Ovary (tissue), 9 donors: ENCODE results near the gene LYSMD4. TPM values are rescaled to one million over a fixed set of nuclear protein-coding genes. Genes with fewer than 3 reads are reported as not detected.
A peak's percentile ranks its signal among the peaks of the same experiment; 100 is the strongest.

Source experiments
- DNase-seq, 5 donors: peaks; one replicate each; pipeline ENCODE4 v3.0.0-alpha.2; 2019 to 2020
- H3K27ac ChIP-seq, 2 donors: fragments of 200-600 bp; one replicate each; pipeline versions ENCODE4 v1.5.1 to v1.8.0; 2019 to 2022
- H3K27me3 ChIP-seq: fragments of 200-600 bp; one replicate; pipeline ENCODE4 v1.8.0; 2022
- H3K36me3 ChIP-seq: fragments of 200-600 bp; sonication (generic); one replicate; pipeline ENCODE4 v1.5.1; 2019
- H3K4me1 ChIP-seq: one replicate; pipeline ENCODE4 v1.8.1; 2013; ENCODE audit warnings: mild to moderate bottlenecking, moderate library complexity; ENCODE audit not compliant: insufficient read depth
- H3K4me3 ChIP-seq: fragments of 200-600 bp; sonication (generic); one replicate; pipeline ENCODE4 v1.5.1; 2017
- H3K9me3 ChIP-seq, 2 donors: fragments of 200-600 bp in 1 of 2; sonication (generic) in 1 of 2; one replicate each; pipeline versions ENCODE4 v1.5.1 to v1.8.1; 2013 to 2019; ENCODE audit warnings: mild to moderate bottlenecking in 1 of 2, moderate library complexity in 1 of 2
- CTCF ChIP-seq, 3 donors: fragments of 450-650 bp in 2 of 3; fragments of 200-600 bp in 1 of 3; IDR thresholded peaks; one replicate each; pipeline versions ENCODE4 v1.5.1 to v1.8.0; 2016 to 2022; ENCODE audit warnings: antibody characterized with exemption in 3 of 3, mild to moderate bottlenecking in 1 of 3
- EP300 ChIP-seq: sonication (generic); formaldehyde crosslinking; IDR thresholded peaks from one replicate; pipeline ENCODE4 v1.6.1; 2017; ENCODE audit warnings: antibody characterized with exemption
- POLR2A ChIP-seq: fragments of 450-650 bp; IDR thresholded peaks from one replicate; pipeline ENCODE4 v1.6.1; 2017; ENCODE audit warnings: antibody characterized with exemption, mild to moderate bottlenecking, moderate library complexity
- WGBS, 3 donors: extraction: QIAGEN DNeasy Blood & Tissue Kit in 1 of 3; methylation state at CpG; one replicate each; pipeline versions ENCODE4 v1.1.5 to v1.1.7; 2013 to 2017; 5-methylcytosine and 5-hydroxymethylcytosine counted together
- intact Hi-C, 4 donors: fragments of 100-400 bp; cut with DNase I; formaldehyde crosslinking; loops; one replicate each; pipeline versions ENCODE4 v1.11.0 to v1.15.1; 2022 to 2023
- polyA plus RNA-seq, 2 donors: library from polyadenylated mRNA; stranded (reverse); fragments of 200-250 nt in 1 of 2; fragments of 350-450 nt in 1 of 2; fragmentation: Illumina TruSeq in 1 of 2; extraction: RNeasy Lipid Tissue Mini Kit (QIAGEN cat#74804) in 1 of 2; gene quantifications; one replicate each; pipeline ENCODE4 v1.2.3, GENCODE V29; 2013 to 2014
- total RNA-seq, 7 donors: library from RNA; depleted of rRNA in 2 of 7; stranded (reverse); fragments of >200 nt in 2 of 7; fragmentation: NEBNext Ultra II Directional in 3 of 7; extraction: Animal tissue kit (Norgen Biotek cat#: 25700) in 3 of 7; gene quantifications; one replicate each; pipeline versions ENCODE4 v1.1.0 to v1.2.4, GENCODE V29; 2016 to 2023
- donor health status: DM: no; HTN: no; CAD: no; lungs with moderate emphysema.
- donor health status: DM: no; HTN: no; CAD: no.
- donor health status: Bipolar disorder and iron deficiency.
- donor health status: DM: yes; HTN: yes; CAD: no.
- donor health status: DM: no; HTN: no; CAD: no.
- donor health status: DM: yes; HTN: yes; CAD: no.

Gene LYSMD4
- total and polyA plus RNA-seq, 9 donors = 4.9 to 12.9 (median 10.1) TPM

- intact Hi-C loops = loop anchor here in 3 of 4 donors (10.0 kb wide), 3 partner anchors 302 to 432 kb away; no protein-coding TSS in a partner anchor
- Histone ChIP-seq H3K27me3 (no peaks in the 10 kb centered on the region), H3K9me3 (no peaks in the 10 kb centered on the region), H3K27ac (no peak overlapping the region), H3K36me3 (no peaks in the 10 kb centered on the region), H3K4me1 (peaks cover 8% of the 10 kb centered on the region), H3K4me3 (no peak overlapping the region)
- DNase-seq = no peak
- TF ChIP-seq CTCF (IDR thresholded peaks at IDR 0.05) = no peak
- TF ChIP-seq EP300 = no peak
- no peak for TF ChIP-seq POLR2A
- 80 to 84% (median 81%) methylated on average over 10 of the region's 10 CpGs for WGBS, 3 donors
Measured at GRCh38 chr15:99706557-99707303, 26.5 kb downstream of the LYSMD4 start.

DNA sequence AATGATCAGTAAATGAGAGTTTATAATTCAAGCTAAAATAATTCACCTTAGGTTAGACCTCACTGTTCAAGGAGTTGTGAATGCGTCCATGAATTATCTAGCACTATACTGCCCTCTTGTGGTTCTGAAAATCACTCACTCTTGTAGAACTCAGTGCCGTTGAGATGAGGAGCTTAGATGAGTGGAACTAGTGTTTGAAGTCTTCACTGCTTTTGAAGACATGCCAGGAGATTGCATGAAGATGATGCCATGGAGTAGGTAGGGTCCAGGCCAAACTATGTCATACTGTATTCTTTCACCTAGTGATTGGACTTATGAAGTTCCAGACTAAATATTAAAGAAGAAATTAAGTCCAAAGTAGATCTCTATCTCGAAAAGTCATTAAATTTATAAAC, 28.8 kb downstream of the LYSMD4 start:
- Histone ChIP-seq H3K27ac (peak overlapping the region in 1 of 2 donors; percentile 56), H3K27me3 (no peaks in the 10 kb centered on the region), H3K4me3 (no peak overlapping the region), H3K9me3 (no peaks in the 10 kb centered on the region), H3K36me3 (no peaks in the 10 kb centered on the region), H3K4me1 (peaks cover 8% of the 10 kb centered on the region)
- peak in 1 of 5 donors; percentile 50 for DNase-seq
- 28 to 30% (median 29%) methylated on average over 3 of the region's 3 CpGs for WGBS, 3 donors
- TF ChIP-seq POLR2A (no peak), CTCF (IDR thresholded peaks at IDR 0.05) (peak; percentile 30 to 85 (median 81))
- intact Hi-C loops = loop anchor here in 3 of 4 donors (2.0 to 10.0 kb wide), 4 partner anchors 300 to 430 kb away; no protein-coding TSS in a partner anchor

DNA sequence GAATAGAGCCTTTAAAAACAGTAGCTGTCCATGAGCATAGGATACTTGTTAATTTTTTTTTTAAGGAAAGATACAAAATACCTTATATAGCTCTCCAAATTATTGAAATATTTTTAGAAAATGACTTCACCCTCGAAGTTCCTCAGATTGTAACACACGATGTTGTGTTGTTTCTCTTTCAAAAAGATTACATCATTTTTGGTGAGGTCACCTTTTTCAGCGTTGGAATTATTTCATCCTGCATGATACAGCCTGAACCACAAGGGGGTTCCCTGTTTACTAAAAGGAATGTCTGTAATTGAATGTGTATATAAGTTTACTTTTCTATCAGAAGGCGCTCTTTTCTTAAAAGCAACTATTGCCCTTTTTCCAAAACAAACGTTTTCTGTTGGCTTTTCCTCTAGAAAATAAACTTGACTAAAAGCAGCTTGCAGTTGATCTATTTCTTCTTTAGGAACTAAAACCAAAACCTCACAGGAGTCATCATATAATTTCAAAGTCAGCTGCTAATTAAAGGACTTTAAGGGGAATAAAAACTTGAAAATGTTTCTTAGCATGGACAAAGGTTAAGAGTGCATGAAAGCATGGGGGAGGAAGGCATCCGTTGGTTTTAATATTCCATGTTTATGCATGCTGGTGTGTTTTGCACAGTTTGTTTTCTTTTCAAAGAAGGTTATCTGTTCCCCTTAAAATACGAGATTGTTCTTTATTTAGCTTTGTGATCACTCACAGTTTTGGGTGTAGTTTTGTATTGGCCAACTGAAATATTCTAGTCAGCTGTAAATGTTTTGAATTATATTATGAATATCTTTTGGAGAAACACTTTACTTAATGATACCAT, 29.4 kb downstream of the LYSMD4 start:
- 2 to 5% (median 2%) methylated on average over 7 of the region's 7 CpGs for WGBS, 3 donors
- H3K27ac ChIP-seq = peak overlapping the region; percentile 33 to 56
- H3K36me3 ChIP-seq = no peaks in the 10 kb centered on the region
- no peaks in the 10 kb centered on the region for H3K27me3 ChIP-seq
- TF ChIP-seq CTCF (IDR thresholded peaks at IDR 0.05) (peak; percentile 27 to 90 (median 79)), POLR2A (no peak), EP300 (no peak)
- H3K4me3 ChIP-seq = no peak overlapping the region
- no peaks in the 10 kb centered on the region for H3K9me3 ChIP-seq
- peak in 1 of 5 donors; percentile 45 for DNase-seq
- intact Hi-C loops = loop anchor here in 3 of 4 donors (2.0 to 10.0 kb wide), 4 partner anchors 299 to 429 kb away; no protein-coding TSS in a partner anchor
- peaks cover 5% of the 10 kb centered on the region for H3K4me1 ChIP-seq

- H3K27me3 ChIP-seq = no peaks in the 10 kb centered on the region
- intact Hi-C loops = loop anchor here in 3 of 4 donors (10.0 kb wide), 3 partner anchors 298 to 428 kb away; no protein-coding TSS in a partner anchor
- no peak for TF ChIP-seq CTCF (IDR thresholded peaks at IDR 0.05)
- no peak for TF ChIP-seq POLR2A
- TF ChIP-seq EP300 = no peak
- H3K4me1 ChIP-seq = peaks cover 2% of the 10 kb centered on the region
- no peak overlapping the region for H3K4me3 ChIP-seq
- no peaks in the 10 kb centered on the region for H3K9me3 ChIP-seq
- WGBS, 3 donors = 21 to 32% (median 24%) methylated on average over 4 of the region's 4 CpGs
- DNase-seq = no peak
- peak overlapping the region; percentile 33 to 56 for H3K27ac ChIP-seq
- no peaks in the 10 kb centered on the region for H3K36me3 ChIP-seq
Measured at GRCh38 chr15:99702895-99703602, 30.2 kb downstream of the LYSMD4 start.
